Daoy (cell line): ENCODE results near the gene SPRED1. TPM values are rescaled to one million over a fixed set of nuclear protein-coding genes. Genes with fewer than 3 reads are reported as not detected.
"Not testable (repeated sequence)": the region's sequence is repeated elsewhere in the genome, so short reads cannot be mapped to it uniquely, and the experiment has no call there.

ENCODE experiments used
- DNase-seq: peaks from one replicate; pipeline ENCODE4 v3.0.0-alpha.2; 2015; ENCODE audit warnings: low read depth
- total RNA-seq: library from RNA; depleted of rRNA; stranded (reverse); fragments of >200 nt; shearing (Covaris generic); gene quantifications from 2 replicates; pipeline ENCODE4 v1.2.3, GENCODE V29; 2014

Gene SPRED1
- total RNA-seq, 1 experiment from 2014 or later = 15.9 TPM

DNA sequence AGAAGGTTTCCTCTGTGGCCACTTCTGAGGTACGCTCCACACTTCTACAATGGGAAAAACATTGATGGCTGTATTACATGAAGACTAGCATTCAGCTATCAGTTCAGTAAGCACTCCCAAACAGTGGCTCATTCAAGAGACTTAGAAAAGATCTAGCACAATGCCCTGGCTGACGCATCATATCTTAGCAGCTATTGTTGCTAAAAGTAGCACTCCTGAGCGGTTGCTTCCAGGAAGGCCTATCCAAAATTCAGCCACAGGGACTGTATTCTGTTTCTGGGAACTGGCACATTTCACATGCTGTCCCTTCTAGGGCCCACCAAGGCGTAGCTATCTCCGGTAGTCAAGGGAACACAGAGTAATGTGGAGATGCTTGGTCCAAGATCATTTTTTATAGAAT is 21.2 kb upstream of the SPRED1 start:
- DNase-seq = no peak

DNA sequence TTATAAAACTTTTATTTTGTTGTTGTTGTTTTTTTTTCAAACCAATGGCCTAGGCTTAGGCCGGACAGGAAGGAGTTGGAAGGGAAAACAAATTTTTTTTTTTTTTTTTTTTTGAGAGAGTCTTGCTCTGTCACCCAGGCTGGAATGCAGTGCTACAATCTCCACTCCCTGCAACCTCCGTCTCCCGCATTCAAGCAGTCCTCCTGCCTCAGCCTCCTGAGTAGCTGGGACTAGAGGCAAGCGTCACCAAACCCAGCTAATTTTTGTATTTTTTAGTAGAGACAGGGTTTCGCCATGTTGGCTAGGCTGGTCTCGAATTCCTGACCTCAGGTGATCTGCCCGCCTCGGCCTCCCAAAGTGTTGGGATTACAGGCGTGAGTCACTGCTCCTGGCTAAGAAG is 15.6 kb upstream of the SPRED1 start:
- DNase-seq = not testable (repeated sequence)

DNA sequence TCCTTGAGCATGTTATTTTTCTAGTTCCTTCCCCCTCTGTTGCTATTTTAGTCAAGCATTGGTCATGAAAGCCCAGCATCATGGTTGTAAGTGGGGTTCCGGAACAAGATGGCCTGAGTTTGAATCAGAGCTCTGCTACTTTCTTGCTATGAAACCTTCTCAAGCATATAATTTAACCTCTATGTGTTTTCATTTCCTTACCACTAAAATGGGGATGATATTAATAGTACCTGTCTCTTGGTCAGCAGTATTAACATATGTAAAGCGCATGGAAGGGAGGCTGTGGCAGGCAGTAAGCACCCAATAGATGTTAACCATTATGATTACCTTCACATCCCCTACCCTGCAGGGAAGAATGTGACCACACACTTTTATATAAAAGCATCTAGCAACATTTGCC is 14.3 kb upstream of the SPRED1 start:
- no peak for DNase-seq

DNA sequence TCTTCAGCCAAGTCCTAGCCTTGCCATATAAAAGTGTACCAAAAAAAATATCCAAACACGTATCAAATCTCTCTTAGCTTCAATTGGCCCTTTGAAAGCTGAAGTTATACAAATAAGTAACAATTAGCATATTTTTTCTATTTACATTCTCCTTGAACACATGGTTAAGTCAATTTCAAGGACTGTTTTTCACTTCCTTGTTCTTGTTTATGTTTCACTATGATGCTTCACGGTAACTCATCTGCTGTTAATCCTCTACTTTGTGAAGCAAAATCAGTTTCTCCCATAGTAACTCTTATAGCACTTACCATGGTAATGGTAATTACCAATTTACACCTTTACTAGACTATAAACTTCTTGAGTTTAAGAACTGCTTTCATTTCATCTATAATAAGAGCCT is 10.6 kb upstream of the SPRED1 start:
- DNase-seq = no peak

DNA sequence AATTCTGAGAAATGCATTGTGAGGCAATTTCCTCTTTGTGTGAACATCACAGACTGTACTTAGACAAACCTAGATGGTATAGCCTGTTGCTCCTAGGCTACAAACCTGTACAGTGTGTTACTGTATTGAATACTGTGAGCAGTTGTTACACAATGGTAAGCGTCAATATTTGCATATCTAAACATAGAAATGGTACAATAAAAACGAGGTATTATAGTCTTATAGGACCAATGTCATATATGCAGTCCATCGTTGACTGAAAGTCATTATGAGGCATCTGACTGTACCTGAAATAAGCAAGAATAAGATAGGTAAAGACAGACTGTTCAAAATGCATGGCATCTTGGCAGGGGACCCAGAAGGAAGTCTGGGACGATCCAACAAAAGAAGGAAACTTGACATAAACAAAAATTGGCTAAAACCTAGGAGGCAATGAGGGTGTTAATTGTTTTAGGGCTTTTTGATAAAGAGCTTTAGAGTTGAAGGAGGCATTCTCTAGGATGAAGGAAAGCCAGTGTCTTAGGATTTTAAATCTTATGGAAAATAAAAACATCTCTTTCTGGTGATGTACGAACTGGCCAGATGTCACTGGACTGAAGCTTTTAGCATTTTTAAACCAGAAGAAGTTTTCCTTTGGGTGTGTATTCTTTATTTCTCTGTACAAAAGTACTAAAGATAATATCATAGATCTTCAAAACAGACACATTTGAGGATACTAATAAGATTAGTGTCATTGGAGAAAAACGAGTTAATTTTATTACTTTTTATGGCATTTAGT is 9.2 kb upstream of the SPRED1 start:
- DNase-seq = no peak

- DNase-seq = no peak
These were observed 5.3 kb upstream of the SPRED1 start for GRCh38 chr15:38247336-38247735.

GRCh38 chr15:38253351-38253781 is 730 bp downstream of the SPRED1 start:
- peak; percentile 65 for DNase-seq

DNA sequence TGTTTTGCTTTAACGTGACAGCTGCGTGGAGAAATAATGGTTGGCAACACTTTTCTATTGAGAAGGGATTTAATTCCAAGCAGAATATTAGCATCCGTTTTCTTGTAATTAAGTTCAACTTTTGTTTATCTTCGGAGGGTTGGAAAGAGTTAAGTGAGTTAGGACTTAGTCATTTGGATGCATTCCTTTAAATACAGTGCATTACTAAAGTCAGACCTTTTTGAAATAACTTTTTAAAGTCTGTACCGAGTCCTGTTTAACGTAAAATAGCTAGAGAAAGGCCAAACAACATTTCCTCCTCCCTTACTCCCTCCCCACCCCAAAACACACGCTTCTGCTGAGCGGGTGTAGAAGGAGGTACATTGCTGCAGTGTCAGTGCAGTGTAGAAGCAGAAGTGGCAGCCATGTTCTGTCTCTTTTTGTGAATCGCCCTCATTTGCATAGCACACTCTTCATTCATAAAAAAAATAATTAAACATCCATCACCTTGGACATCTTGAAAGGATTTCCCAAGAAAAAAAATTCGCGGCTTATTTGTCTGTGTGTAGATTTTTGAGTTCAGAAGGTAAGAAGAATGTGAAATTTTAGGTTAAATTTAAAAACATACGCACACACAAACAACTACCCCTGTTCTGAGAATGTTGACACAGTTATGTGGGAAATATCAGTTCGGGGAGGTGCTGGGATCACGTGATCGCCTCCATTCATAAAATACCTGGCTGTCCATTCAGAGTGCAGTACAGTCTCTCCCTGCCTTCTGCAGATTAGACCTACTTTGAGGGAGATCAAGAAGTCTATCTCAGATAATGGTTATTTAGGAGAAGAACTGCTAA is 1.6 kb downstream of the SPRED1 start:
- peak; percentile 63 for DNase-seq

DNA sequence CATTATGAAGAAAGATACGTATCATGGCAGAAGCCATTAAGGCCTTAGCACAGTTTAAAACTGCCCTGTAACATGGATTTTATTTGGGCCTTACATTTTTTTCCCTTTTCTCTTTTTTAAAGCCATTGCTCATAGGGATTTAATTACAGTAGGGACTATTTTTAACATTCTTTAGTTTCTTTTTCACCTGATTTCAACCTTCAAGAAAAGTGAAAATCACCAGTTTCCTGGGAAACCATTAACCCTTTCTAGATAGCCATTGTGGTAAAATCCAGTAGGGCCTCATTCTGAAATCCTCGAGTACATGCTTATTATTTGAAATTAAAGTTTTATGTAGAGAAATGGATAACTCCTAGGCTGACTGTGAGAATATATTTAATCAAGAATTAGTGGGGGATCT is 3.1 kb downstream of the SPRED1 start:
- DNase-seq = no peak

- DNase-seq = no peak
These were observed 5.0 kb downstream of the SPRED1 start for GRCh38 chr15:38257676-38258075.

- DNase-seq = no peak
These were observed 6.5 kb downstream of the SPRED1 start for GRCh38 chr15:38259134-38259533.

DNA sequence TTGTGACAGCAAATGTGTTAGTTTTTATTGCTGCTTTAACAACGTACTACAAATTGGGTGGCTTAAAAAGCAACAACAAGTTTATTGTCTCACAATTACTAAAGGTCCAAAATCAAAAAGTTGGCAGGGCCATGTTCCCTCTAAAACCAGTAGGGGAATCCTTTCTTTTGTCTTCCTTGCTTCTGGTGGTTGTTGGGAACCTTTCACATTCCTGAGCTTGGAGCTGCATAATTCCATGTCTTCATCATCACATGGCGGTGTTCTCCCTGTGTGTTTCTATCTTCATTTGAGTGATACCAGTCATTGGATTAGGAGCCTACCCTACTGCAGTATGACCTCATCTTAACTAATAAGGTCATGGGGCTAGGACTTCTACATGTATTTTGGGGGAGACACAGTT is 7.4 kb downstream of the SPRED1 start:
- no peak for DNase-seq

GRCh38 chr15:38263251-38263650 is 10.6 kb downstream of the SPRED1 start:
- no peak for DNase-seq

DNA sequence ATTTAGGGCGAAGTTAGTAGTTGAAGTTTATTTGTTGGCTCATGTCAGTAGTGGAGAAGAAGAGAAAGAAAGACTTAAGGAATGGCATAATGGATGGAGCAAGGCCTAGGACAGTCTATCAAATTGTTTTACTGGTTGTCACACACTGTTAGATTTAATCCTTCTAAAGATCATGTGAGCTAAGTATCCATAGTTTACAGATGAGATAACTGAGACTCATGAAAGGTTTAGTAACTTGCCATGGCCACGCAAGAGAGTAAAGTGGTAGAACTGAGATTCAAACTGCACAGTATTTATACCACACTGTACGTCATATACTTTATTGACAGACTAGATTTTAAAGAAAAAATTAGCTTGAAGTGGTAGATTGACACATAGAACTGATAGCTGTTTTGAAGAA is 11.4 kb downstream of the SPRED1 start:
- DNase-seq = no peak

DNA sequence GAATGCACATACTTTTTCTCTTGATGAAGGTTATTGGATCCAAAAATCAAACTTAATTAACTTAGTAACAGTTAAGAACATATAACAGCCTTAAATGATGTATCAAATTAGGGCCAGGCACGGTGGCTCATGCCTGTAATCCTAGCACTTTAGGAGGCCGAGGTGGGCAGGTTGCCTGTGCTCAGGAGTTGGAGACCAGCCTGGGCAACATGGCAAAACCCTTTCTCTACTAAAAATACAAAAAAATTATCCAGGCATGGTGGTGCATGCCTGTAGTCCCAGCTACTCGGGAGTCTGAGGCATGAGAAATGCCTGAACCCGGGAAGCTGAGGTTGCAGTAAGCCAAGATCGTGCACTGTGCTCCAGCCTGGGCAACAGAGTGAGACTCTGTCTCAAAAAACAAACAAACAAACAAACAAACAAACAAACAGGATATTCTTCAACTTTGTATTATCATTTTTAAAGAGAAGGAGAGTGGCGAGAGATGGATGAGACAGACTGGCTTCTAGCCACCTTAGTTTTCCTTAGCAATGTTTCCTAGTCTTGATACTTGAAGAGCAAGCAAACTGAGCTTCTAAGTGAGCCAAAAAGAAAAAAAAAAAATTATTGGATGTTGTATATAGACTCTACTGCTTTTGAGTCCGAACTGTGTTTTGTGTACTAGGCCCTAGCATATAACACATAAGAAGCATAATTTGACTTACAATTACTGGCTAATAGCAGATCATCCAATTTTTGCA is 13.8 kb downstream of the SPRED1 start:
- no peak for DNase-seq

DNA sequence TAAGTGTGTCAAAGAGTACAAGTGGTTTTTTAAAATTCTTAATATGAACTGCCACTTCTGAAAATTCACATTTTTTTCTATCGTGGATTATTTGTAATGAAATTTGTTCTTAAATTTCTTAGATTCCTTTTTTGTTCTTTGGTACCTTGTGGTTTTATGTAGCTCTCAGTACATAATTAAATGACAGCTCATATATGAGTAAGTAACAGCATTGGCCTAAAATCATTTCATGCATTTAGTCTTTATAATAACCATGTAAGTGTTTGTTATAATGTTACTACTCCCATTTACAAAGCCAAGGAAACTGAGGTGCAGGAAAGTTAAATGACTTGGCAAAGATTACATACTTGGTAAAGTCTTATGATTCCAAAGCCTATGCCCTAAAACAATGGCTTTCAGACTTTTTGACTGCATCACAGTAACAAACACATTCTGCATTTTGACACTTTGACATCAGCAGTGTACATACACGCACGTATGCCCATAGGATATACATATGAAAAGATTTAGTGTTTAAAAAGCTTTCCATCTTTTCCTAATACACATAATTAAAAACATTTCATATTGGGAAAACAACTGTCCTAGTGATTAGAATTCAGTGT is 14.9 kb downstream of the SPRED1 start:
- no peak for DNase-seq

GRCh38 chr15:38271144-38271543 is 18.5 kb downstream of the SPRED1 start:
- no peak for DNase-seq

- DNase-seq = no peak
These were observed 19.3 kb downstream of the SPRED1 start for GRCh38 chr15:38271895-38272294.

- DNase-seq = not testable (repeated sequence)
These were observed 19.8 kb downstream of the SPRED1 start for GRCh38 chr15:38272431-38272830.

DNA sequence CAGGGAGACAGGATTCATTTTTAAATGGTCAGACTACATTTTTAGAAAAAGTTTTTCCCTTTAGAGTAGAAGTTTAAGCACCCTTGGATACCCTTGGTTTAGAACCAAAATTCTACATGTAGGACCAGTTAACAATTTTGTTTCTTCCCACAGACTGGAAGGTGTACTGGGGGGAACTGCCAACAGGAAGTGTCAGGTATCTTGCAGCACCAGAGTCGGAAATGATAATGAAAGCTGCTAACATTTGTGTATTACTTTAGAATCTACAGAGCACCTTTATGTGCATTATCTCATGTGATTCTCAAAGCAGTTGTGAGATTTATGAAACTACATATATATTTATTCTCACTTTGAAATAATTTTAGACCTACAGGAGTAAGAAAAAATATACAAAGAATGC is 21.5 kb downstream of the SPRED1 start:
- DNase-seq = no peak

- no peak for DNase-seq
These were observed 23.3 kb downstream of the SPRED1 start for GRCh38 chr15:38275959-38276358.

DNA sequence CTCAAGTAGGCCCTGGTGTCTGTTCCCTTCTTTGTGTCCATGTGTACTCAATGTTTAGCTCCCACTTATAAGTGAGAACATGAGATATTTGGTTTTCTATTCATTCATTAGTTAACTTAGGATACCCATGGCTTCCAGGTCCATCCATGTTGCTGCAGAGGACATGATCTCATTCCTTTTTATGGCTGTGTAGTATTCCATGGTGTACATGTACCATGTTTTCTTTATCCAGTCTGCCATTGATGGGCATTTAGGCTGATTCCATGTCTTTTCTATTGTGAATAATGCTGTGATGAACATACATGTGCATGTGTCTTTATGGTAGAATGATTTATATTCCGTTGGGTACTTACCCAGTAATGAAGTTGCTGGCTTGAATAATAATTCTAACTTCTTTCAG is 24.6 kb downstream of the SPRED1 start:
- DNase-seq = not testable (repeated sequence)
